A549 (cell line): ENCODE data around the gene IQSEC2. TPM values are rescaled to one million over a fixed set of nuclear protein-coding genes. Genes with fewer than 3 reads are reported as not detected.

Experiments used
- ATAC-seq, 2 experiments: fragments of 200-7000 bp in 1 of 2; fragments of >200 bp in 1 of 2; cut with Nextera tagmentation in 1 of 2; cut with Tn5 transposase in 1 of 2; 3 replicates each; pipeline versions ENCODE4 v1.8.0 to v1.9.1; 2018 to 2020; ENCODE audit warnings: mild to moderate bottlenecking in 1 of 2, moderate library complexity in 1 of 2
- CTCF ChIA-PET: fragments of 300-600 bp; sonication (Branson Sonifier 250); formaldehyde crosslinking; extraction: SDS; loops from one replicate; lab custom pipeline; 2021; ENCODE audit warnings: antibody characterized with exemption, inconsistent platforms; lab: Yijun Ruan, JAX
- POLR2A ChIA-PET: fragments of 350-600 bp; formaldehyde crosslinking; extraction: SDS; loops from one replicate; lab custom pipeline; 2021; ENCODE audit warnings: antibody characterized with exemption, inconsistent platforms; lab: Yijun Ruan, JAX
- DNase-seq, 2 experiments: peaks; one replicate each; pipeline versions ENCODE4 v3.0.0 to v3.0.0-alpha.2; 2011 to 2016; ENCODE audit warnings: low read depth in 1 of 2, low spot score in 1 of 2
- FAIRE-seq: peaks from 2 replicates; lab custom pipeline; 2011; peaks lifted over from hg19 to GRCh38; lab: Jason Lieb, UNC
- H3K27ac ChIP-seq, 2 experiments: fragments of >200 bp; sonication (Bioruptor Twin); formaldehyde crosslinking; 3 replicates each; pipeline ENCODE4 v1.5.1; 2016 to 2017
- H3K4me1 ChIP-seq: fragments of >200 bp; sonication (Bioruptor Twin); formaldehyde crosslinking; 3 replicates; pipeline ENCODE4 v1.6.1; 2016
- H3K4me2 ChIP-seq: fragments of >200 bp; sonication (Bioruptor Twin); formaldehyde crosslinking; 3 replicates; pipeline ENCODE4 v1.6.1; 2016
- H3K4me3 ChIP-seq: fragments of >200 bp; sonication (Bioruptor Twin); formaldehyde crosslinking; 3 replicates; pipeline ENCODE4 v1.5.1; 2016
- H3K9me3 ChIP-seq: fragments of >200 bp; sonication (Bioruptor Twin); formaldehyde crosslinking; 3 replicates; pipeline ENCODE4 v1.6.1; 2016
- BCL3 ChIP-seq: fragments of >200 bp; sonication (Bioruptor Twin); formaldehyde crosslinking; IDR thresholded peaks from 3 replicates; pipeline ENCODE4 v1.6.1; 2016
- CBX2 ChIP-seq: fragments of 200-600 bp; sonication (generic); IDR thresholded peaks from 2 replicates; pipeline ENCODE4 v1.6.1; 2016; ENCODE audit warnings: low read depth, mild to moderate bottlenecking, borderline replicate concordance
- CBX8 ChIP-seq: fragments of 200-600 bp; sonication (generic); IDR thresholded peaks from 2 replicates; pipeline ENCODE4 v1.6.1; 2016
- CHD2 ChIP-seq: fragments of 150-350 bp; IDR thresholded peaks from 2 replicates; pipeline ENCODE4 v1.6.1; 2014; ENCODE audit warnings: low read length; ENCODE audit not compliant: partially characterized antibody
- CTCF ChIP-seq: fragments of >200 bp; sonication (Bioruptor Twin); formaldehyde crosslinking; IDR thresholded peaks from 3 replicates; pipeline ENCODE4 v1.5.1; 2016
- E2F6 ChIP-seq: IDR thresholded peaks from 2 replicates; pipeline ENCODE4 v1.6.1; 2012; ENCODE audit warnings: low read depth, borderline replicate concordance
- EHMT2 ChIP-seq: fragments of 200-600 bp; sonication (generic); IDR thresholded peaks from 2 replicates; pipeline ENCODE4 v1.6.1; 2016; ENCODE audit warnings: antibody characterized with exemption, low read depth, mild to moderate bottlenecking, moderate library complexity
- HDAC2 ChIP-seq: fragments of 200-600 bp; sonication (generic); IDR thresholded peaks from 2 replicates; pipeline ENCODE4 v1.6.1; 2016
- HEYL ChIP-seq: fragments of 250-450 bp; sonication (Bioruptor Pico); IDR thresholded peaks from 2 replicates; pipeline ENCODE4 v1.8.0; 2021; ENCODE audit warnings: mild to moderate bottlenecking, moderate library complexity
- HOXA7 ChIP-seq: fragments of 250-450 bp; sonication (Bioruptor Pico); IDR thresholded peaks from 2 replicates; pipeline ENCODE4 v1.5.0; 2020; ENCODE audit warnings: mild to moderate bottlenecking, moderate library complexity
- JUN ChIP-seq, 2 experiments: fragments of >200 bp; sonication (Bioruptor Twin); formaldehyde crosslinking; IDR thresholded peaks; 2 replicates in 1 of 2; 3 replicates in 1 of 2; pipeline ENCODE4 v1.6.1; 2016 to 2017
- JUNB ChIP-seq: fragments of >200 bp; sonication (Bioruptor Twin); formaldehyde crosslinking; IDR thresholded peaks from 2 replicates; pipeline ENCODE4 v1.6.1; 2016
- KDM1A ChIP-seq: fragments of 200-600 bp; sonication (generic); IDR thresholded peaks from 2 replicates; pipeline ENCODE4 v1.6.1; 2016; ENCODE audit warnings: low read depth, mild to moderate bottlenecking
- KDM5A ChIP-seq: fragments of 200-600 bp; sonication (generic); IDR thresholded peaks from 2 replicates; pipeline ENCODE4 v1.6.1; 2016; ENCODE audit warnings: antibody characterized with exemption, mild to moderate bottlenecking
- MAFK ChIP-seq: fragments of 450-650 bp; IDR thresholded peaks from 2 replicates; pipeline ENCODE4 v1.6.1; 2014; ENCODE audit not compliant: partially characterized antibody
- MAX ChIP-seq: IDR thresholded peaks from 2 replicates; pipeline ENCODE4 v1.6.1; 2012
- MAZ ChIP-seq: fragments of 150-350 bp; IDR thresholded peaks from 2 replicates; pipeline ENCODE4 v1.6.1; 2014; ENCODE audit warnings: antibody characterized with exemption, low read depth, low read length, borderline replicate concordance
- MYC ChIP-seq: IDR thresholded peaks from 2 replicates; pipeline ENCODE4 v1.6.1; 2012; ENCODE audit warnings: mild to moderate bottlenecking, inconsistent platforms, low read length, improper control_type of control experiment, borderline replicate concordance
- NFE2L2 ChIP-seq: fragments of 150-350 bp; conservative IDR thresholded peaks from 2 replicates; pipeline ENCODE4 v1.6.1; 2014; ENCODE audit warnings: low read length
- PBX3 ChIP-seq: IDR thresholded peaks from 2 replicates; pipeline ENCODE4 v1.6.1; 2012
- POLR2AphosphoS2 ChIP-seq: conservative IDR thresholded peaks from 2 replicates; pipeline ENCODE4 v1.6.1; 2012; ENCODE audit warnings: low read length, improper control_type of control experiment, inconsistent platforms
- RARB ChIP-seq: fragments of 250-450 bp; sonication (Bioruptor Pico); IDR thresholded peaks from 2 replicates; pipeline ENCODE4 v1.8.0; 2021; ENCODE audit warnings: mild to moderate bottlenecking, moderate library complexity
- SREBF2 ChIP-seq: fragments of 450-650 bp; IDR thresholded peaks from 2 replicates; pipeline ENCODE4 v1.6.1; 2014; ENCODE audit warnings: mild to moderate bottlenecking, moderate library complexity
- TP53 ChIP-seq: fragments of 250-450 bp; sonication (Bioruptor Pico); IDR thresholded peaks from 2 replicates; pipeline ENCODE4 v1.5.0; 2021; ENCODE audit warnings: mild to moderate bottlenecking, moderate library complexity
- ZSCAN20 ChIP-seq: fragments of 250-450 bp; sonication (Bioruptor Pico); IDR thresholded peaks from 2 replicates; pipeline ENCODE4 v1.8.0; 2022; ENCODE audit warnings: mild to moderate bottlenecking, moderate library complexity
- WGBS: methylation state at CpG from one replicate; pipeline ENCODE4 v1.1.6; 2017; ENCODE audit errors: missing lambda C conversion rate; 5-methylcytosine and 5-hydroxymethylcytosine counted together
- polyA plus RNA-seq, 4 experiments: library from polyadenylated mRNA; depleted of rRNA in 3 of 4; stranded (reverse); fragments of >200 nt; fragmentation: RNase III in 1 of 4; extraction: RNeasy Plus Mini Kit Qiagen cat#74134 plus additional on column Dnase treatment in 1 of 4; gene quantifications; 2 replicates in 3 of 4; 3 replicates in 1 of 4; pipeline ENCODE4 v1.2.3, GENCODE V29; 2011 to 2017

IQSEC2 gene
- polyA plus RNA-seq, 2 of the 4 experiments (the other 2 are of a cell fraction) = 28.3 to 37.6 TPM

- no peak overlapping the region for H3K4me3 ChIP-seq
- ATAC-seq (no peak), FAIRE-seq (no peak), DNase-seq (no peak)
- ChIA-PET POLR2A (no interaction called here), CTCF (interaction anchor here (1.2 to 2.7 kb wide), 6 partner anchors 10 to 51 kb away, joined by 3 to 13 read pairs (median 4); no protein-coding TSS in a partner anchor)
- 71% methylated on average over 7 of the region's 7 CpGs for WGBS
- H3K9me3 ChIP-seq = no peaks in the 10 kb centered on the region
- peaks cover 56% of the 10 kb centered on the region for H3K4me1 ChIP-seq
- H3K27ac ChIP-seq = peak overlapping the region; percentile 92 to 99
- TF ChIP-seq POLR2AphosphoS2 = no peak
- no peak for TF ChIP-seq EHMT2
- H3K4me2 ChIP-seq = no peak overlapping the region
Measured at GRCh38 chrX:53261355-53261972, 19.9 kb downstream of the IQSEC2 start.

- ATAC-seq (no peak), FAIRE-seq (no peak), DNase-seq (no peak)
- TF ChIP-seq HOXA7 (no peak), CBX2 (no peak), MAFK (no peak), EHMT2 (no peak), CTCF (no peak), KDM1A (no peak), CBX8 (no peak)
- Histone ChIP-seq H3K4me3 (no peak overlapping the region), H3K9me3 (no peaks in the 10 kb centered on the region), H3K27ac (peak overlapping the region; percentile 92 to 99), H3K4me1 (peaks cover 49% of the 10 kb centered on the region), H3K4me2 (no peak overlapping the region)
- CTCF ChIA-PET = interaction anchor here (1.2 kb wide), 2 partner anchors 13 kb away, joined by 3 read pairs; no protein-coding TSS in a partner anchor
- POLR2A ChIA-PET = no interaction called here
- 73% methylated on average over 5 of the region's 7 CpGs for WGBS
Measured at GRCh38 chrX:53260836-53261235, 20.5 kb downstream of the IQSEC2 start.

- 95% methylated on average over 6 of the region's 6 CpGs for WGBS
- no peak for ATAC-seq
- POLR2A ChIA-PET = no interaction called here
Measured at GRCh38 chrX:53257670-53258423, 23.5 kb downstream of the IQSEC2 start.

More at GRCh38 chrX:53257670-53258423, 23.5 kb downstream of the IQSEC2 start:
- FAIRE-seq (peak; percentile 88), DNase-seq (no peak)
- Histone ChIP-seq H3K27ac (0 out of 6 replicates have a peak overlapping the region, but pooled peaks of 1 of the 2 experiments have one; percentile 31), H3K4me3 (no peak overlapping the region), H3K4me2 (no peak overlapping the region), H3K9me3 (no peaks in the 10 kb centered on the region), H3K4me1 (peaks cover 25% of the 10 kb centered on the region)
- CTCF ChIA-PET = interaction anchor here (0.5 to 1.6 kb wide), 5 partner anchors 14 to 365 kb away, joined by 3 read pairs; no protein-coding TSS in a partner anchor
- TF ChIP-seq SREBF2 (no peak), RARB (no peak), HDAC2 (no peak), CHD2 (no peak), E2F6 (no peak), PBX3 (no peak), KDM5A (no peak), ZSCAN20 (no peak), MAX (no peak), MYC (no peak), KDM1A (no peak), TP53 (CRISPR knock-in tag) (no peak), JUNB (no peak), JUN (IDR thresholded peaks at IDR 0.05) (no peak), BCL3 (no peak), HEYL (CRISPR knock-in tag) (no peak), NFE2L2 (no peak), CBX2 (no peak), MAZ (no peak)
- TF ChIP-seq, all 56 proteins: peak for 0
